Peyer's patch (tissue), 4 donors: Measurements from ENCODE around the gene GSG1.

Experiments
- POLR2A ChIP-seq, 2 donors: fragments of 450-650 bp; IDR thresholded peaks; one replicate each; pipeline ENCODE4 v1.5.1; 2017; ENCODE audit warnings: antibody characterized with exemption in 2 of 2, mild to moderate bottlenecking in 2 of 2, moderate library complexity in 2 of 2
- TF ChIP-seq, protein P1 (sequence below), 6 experiments: fragments of 450-650 bp in 4 of 6; fragments of 200-600 bp in 2 of 6; sonication (generic) in 1 of 6; IDR thresholded peaks; one replicate each; pipeline ENCODE4 v1.5.1; 2017 to 2019; ENCODE audit warnings: antibody characterized with exemption in 6 of 6, mild to moderate bottlenecking in 3 of 6, moderate library complexity in 1 of 6

DNA sequence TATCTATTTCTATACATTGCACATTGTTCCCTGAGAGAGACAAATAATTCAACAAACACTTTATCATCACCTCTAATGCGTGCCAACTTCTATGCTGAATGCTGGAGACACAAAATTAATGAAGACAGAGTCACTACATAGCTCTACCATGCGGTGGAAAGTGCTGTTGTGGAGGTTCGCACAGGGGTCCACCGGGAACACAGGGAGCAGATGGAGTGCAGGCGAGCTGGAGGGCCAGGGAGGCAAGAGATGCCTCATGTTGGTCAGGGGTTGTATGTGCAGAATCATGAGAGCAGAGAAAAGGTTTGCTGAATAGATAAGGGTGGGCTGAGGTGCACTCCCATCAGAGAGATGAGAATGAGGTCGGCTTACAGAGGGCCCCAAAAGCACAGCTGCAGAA, 34.1 kb downstream of the GSG1 start:
- no peak for TF ChIP-seq POLR2A (IDR thresholded peaks at IDR 0.05)
- TF ChIP-seq, protein P1, sequence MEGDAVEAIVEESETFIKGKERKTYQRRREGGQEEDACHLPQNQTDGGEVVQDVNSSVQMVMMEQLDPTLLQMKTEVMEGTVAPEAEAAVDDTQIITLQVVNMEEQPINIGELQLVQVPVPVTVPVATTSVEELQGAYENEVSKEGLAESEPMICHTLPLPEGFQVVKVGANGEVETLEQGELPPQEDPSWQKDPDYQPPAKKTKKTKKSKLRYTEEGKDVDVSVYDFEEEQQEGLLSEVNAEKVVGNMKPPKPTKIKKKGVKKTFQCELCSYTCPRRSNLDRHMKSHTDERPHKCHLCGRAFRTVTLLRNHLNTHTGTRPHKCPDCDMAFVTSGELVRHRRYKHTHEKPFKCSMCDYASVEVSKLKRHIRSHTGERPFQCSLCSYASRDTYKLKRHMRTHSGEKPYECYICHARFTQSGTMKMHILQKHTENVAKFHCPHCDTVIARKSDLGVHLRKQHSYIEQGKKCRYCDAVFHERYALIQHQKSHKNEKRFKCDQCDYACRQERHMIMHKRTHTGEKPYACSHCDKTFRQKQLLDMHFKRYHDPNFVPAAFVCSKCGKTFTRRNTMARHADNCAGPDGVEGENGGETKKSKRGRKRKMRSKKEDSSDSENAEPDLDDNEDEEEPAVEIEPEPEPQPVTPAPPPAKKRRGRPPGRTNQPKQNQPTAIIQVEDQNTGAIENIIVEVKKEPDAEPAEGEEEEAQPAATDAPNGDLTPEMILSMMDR (IDR thresholded peaks at IDR 0.05), result no peak
